ENCODE measurements around the gene TACR1.
"Not testable (repeated sequence)": the region's sequence is repeated elsewhere in the genome, so short reads cannot be mapped to it uniquely, and the experiment has no call there.

The TACR1 gene

DNA sequence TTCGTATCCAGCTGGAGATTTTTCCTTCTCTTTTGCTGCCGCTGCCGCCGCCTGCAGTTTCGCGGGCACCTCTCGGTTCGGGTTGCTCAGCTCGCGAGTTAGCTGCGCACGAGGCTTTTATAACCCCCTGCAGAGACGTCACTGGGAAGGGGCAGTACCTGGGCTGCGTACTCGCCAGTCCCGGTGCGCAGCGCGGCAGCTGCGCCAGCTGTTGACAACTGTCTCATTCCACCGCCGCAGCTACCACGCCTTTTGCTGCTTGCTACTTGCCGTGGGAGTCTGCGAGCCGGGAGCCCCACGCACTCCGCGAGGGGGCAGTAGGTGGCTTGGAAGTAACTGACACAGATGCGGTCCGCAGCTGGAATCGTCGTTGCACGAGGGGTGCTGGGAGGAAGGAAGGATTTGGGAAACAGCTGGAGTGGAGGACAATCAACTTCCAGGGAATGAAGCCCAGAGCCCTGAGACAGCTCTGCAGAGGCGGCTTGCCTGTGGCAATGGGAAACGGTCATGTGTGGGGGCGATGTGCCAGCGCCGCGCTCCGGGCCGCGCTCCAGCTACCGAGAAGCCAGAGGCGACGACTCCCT is at the start of gene TACR1:
TACR1 (minus strand) TSS at position 93 of the 584 bp plus-strand sequence. CDS start 586 bp downstream, outside the sequence.
- peak; percentile 41 for DNase-seq

- not testable (repeated sequence) for DNase-seq
Observed at GRCh38 chr2:75248581-75248980, 49.3 kb upstream of the TACR1 start.

DNA sequence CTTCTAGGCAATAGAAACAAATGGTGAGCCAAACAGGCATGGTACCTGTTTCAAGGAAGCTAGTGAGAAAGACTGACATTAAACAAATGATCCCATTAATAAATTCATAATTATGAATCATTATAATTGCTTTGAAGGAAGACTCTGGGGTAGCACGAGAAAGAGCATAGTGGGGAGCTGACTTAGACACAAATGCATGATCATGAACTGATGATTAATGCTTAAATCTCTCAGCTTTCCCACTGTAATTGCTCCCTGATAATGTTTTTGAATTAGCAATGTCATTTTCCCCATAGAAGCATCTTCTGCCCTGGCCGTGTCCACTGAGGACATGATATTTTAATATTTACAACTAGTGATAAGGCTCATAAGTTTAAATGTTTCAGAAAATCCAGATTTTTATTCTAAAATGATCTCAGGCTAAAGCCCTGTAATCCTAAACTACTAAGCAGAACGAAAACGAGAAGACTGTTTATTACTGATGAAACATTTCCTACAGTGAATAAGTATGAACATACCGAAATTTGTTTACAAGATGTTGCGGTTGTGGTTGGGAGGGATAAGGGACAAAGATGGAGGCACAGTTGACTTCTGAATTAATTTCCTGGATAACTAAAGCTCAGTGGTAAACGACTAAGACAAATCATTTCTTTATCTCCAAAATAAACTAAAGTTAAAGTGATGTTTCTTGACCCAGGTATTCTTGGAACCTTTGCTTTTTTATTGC is 47.3 kb upstream of the TACR1 start:
- DNase-seq: no peak

GRCh38 chr2:75243219-75243618 is 43.9 kb upstream of the TACR1 start:
- DNase-seq: no peak

- no peak for DNase-seq
Observed at GRCh38 chr2:75241696-75242095, 42.4 kb upstream of the TACR1 start.

DNA sequence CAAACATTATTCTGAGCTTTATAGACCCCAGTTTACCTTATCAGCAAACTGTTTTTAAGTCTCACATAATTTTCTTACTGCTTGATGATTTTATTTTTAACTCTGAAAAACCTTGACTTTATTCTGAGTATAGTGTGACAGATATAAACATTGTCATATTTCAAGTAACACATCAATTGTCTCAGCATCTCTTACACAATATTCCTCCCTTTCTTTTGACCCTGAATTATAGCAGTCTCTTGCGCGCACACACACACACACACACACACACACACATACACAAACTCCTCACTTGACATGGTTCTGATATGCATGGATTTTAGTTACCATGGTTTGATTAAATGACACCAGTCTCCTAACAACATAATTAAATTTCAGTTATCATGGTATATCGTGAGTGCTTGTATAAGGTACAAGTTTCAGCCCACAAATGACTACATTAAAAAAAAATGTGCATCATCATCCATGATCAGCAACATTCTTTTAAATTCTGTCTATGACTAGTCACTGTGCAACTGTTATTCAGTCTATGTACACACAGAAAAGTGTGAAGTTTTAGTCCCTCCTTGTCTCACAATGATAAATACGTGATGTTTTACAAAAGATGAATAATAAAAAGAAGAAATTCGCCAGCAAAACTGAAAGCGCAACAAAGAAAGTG is 39.5 kb upstream of the TACR1 start:
- DNase-seq: no peak

- no peak for DNase-seq
Observed at GRCh38 chr2:75237296-75237695, 38.0 kb upstream of the TACR1 start.

DNA sequence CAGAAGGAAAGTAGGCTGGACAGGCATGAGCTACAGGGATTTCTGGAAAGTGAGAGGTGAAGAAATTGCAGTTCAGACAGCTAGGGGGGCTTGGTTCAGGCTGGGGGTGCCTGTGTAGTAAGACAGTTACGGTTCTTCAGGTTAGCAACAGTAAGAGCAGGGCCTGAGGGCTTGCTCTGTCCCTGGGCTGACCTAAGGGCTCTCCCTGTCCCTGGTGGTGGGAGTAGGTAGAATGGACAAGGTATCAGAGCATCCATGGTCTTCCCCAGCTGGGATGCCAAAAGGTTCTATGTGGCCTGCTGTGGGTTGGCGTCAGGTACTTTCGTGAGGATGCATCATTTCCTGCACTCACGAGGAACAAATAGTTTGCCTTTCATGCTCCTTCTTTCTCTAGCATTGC is 34.6 kb upstream of the TACR1 start:
- DNase-seq: no peak

DNA sequence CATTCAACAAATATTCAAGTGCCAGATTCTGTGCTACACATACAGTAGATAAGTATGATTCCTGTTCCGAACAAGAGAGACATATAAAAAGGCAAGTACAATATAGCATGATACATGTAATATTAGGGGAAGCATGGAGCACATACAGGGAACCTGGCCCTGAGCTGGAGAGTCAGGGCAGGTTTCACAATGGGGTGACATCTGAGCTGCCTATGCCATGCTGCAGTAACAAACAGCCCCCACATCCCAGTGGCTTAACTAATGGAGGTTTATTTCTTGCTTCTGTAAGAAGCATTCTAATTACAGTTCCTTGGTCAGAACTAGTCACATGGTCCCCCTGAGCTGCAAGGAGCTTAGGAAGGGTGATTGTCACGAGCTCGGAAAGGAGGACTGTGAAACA is 27.3 kb upstream of the TACR1 start:
- DNase-seq: no peak

- no peak for DNase-seq
Observed at GRCh38 chr2:75226099-75226498, 26.8 kb upstream of the TACR1 start.

DNA sequence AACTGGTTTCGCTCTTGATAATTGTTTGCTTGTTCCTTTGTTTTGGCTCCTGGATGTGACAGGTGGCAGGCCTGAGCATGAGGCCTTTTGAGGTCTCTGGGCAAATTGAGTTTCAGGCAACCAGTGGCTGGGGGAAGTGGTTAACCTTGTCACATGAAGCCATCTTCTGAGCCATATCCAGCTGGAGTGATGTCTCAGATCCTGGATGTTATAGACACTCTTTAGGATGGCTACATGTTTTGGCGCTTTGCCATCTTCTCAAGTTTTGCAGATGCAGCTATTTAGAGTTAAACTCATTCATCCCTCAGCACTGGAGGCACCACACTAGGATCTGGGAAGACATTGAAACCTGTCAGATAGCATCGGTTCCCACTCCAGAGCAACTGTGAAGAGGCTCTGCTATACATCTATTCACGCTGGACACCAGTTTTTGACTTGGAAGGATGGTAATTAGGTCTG is 25.3 kb upstream of the TACR1 start:
- DNase-seq: no peak

- DNase-seq: no peak
Observed at GRCh38 chr2:75222527-75222926, 23.2 kb upstream of the TACR1 start.

- no peak for DNase-seq
Observed at GRCh38 chr2:75221862-75222261, 22.5 kb upstream of the TACR1 start.

DNA sequence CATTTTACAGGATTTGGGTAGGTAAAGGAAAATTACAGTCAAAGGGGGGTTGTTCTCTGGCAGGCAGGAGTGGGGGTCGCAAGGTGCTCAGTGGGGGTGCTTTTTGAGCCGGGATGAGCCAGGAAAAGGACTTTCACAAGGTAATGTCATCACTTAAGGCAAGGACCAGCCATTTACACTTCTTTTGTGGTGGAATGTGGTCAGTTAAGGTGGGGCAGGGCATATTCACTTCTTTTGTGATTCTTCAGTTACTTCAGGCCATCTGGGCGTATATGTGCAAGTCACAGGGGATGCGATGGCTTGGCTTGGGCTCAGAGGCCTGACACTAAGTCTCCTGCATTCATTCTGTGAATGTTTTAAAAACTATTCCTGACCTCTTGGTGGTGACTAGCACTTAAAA is 19.9 kb upstream of the TACR1 start:
- DNase-seq: not testable (repeated sequence)

- peak; percentile 29 for DNase-seq
Observed at GRCh38 chr2:75211266-75211770, 12.0 kb upstream of the TACR1 start.

- no peak for DNase-seq
Observed at GRCh38 chr2:75210409-75210808, 11.1 kb upstream of the TACR1 start.

DNA sequence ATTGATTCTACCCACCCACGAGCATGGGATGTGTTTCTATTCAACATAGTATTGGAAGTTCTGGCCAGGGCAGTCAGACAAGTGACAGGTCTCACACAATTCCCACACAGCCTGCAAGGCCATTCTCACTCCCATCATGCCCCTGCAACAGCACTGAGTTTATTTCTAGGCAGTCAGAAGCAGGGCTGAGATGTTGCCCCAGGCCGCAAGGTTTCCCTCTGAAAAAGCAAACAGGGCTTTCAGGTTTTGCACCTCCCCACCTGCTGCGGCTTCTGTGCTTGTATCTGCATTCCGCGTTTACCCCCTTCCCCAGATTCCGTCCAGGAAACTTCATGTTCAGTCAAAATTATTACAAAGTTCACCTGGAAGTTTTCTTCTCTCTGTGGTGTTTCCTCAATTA is 9.4 kb upstream of the TACR1 start:
- no peak for DNase-seq

DNA sequence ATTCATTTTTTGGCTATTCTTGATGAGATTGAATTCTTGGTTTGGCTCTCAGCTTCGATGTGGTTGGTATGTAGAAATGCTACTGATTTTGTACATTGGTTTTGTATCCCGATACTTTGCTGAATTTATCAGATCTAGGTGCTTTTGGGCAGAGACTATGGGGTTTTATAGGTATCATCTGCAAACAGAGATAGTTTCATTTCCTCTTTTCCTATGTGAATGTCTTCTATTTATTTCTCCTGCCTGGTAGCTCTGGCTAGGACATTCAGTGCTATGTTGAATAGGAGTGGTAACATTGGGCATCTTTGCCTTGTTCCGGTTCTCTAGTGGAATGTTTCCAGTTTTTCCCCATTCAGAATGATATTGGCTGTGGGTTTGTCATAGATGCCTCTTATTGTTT is 5.5 kb upstream of the TACR1 start:
- no peak for DNase-seq

GRCh38 chr2:75202359-75202758 is 3.0 kb upstream of the TACR1 start:
- DNase-seq: no peak

DNA sequence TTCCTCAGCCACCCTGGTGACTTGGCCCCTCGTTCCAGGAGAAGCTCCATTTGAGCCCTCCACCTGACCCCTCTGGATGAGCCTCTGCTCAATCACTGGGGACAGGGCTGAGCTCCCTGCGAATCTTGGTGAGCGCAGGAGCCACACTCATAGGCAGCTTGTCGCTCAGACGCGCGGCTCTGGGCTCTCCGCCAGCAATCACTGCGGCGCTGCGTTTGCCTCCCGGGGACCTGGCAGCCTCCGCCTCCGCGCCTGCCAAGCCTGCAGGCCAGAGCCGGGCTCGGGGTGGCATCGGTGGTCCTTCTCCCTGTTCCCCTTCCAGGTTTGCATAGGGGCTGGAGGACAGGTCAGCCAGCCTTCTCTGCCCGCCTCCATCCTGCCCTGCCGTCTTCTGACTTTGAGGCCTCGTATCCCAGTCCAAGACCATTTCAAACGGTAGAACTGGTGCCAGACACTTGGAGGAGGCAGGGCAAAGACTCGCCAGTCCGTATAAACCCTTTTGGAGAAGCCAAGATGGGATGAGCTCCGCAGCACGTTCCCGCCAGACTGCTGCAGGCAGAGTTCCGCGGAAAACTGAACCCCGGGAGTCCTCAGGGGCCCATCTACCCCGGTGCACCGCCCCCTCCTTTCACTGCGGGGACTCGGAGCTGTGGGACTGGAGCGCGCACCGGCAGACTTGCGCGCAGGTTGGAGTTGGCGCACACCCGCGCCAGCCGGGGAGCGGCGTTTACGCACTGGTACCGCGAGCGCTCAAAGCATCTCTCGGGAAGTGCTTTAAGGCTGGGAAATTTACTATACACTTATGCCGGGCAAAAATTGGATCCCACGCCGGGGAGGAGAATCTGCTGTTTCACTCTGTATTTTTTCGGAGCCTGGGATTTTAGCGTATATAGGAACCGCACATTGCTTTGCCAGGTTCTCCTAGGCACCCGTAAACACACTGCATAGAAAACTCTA is 1.1 kb upstream of the TACR1 start:
- DNase-seq: no peak

- DNase-seq: no peak
Observed at GRCh38 chr2:75195076-75195691, 4.1 kb downstream of the TACR1 start.

DNA sequence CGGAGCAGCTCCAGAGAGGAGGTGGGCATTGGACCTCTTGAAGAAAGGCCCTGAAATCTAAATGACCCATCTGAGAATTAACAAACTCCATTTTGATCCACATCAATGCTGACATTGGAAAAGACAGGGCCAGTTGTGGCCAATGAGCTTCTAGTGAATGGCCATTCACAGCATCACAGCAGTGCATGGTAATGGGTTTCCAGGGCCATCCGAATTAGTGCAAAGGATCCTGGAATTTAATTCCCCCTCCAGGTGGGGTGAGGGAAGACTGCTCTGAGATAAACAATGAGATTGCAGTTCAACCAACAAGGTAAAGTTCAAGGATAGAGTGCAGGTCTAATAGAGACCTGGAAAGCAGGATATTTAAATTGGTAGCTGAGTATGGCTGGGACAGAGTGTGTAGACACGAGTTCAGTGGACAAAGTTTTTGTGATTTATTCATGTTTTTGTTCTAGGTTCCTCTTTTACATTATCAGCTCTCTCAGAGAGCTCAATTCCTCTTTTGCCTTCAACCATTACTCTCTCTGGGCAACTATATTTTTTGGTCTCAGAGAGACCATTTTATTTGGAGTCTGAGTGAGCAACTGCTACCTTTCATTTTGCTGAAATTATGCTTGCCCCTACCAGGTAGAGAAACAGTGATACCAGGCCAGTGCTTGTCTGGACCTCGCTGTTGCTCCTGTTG is 5.0 kb downstream of the TACR1 start:
- no peak for DNase-seq

All from CD4-positive, alpha-beta T cell treated with Interleukin-21 for 1 hour (primary cell).